IMR-90 (cell line): Measurements from ENCODE around the gene KAZALD1. TPM values are rescaled to one million over a fixed set of nuclear protein-coding genes. Genes with fewer than 3 reads are reported as not detected.

ENCODE experiments used
- ATAC-seq: fragments of 200-7000 bp; cut with Tn5 transposase; 2 replicates; pipeline ENCODE4 v1.9.1; 2020; ENCODE audit warnings: low read depth, mild to moderate bottlenecking, moderate library complexity
- BruUV-seq: library from RNA; stranded (reverse); fragments of 400-500 nt; replicated peaks from 2 replicates; lab custom pipeline; 2021; lab: Mats Ljungman, UMichigan
- CTCF ChIA-PET: fragments of 300-600 bp; formaldehyde crosslinking; extraction: SDS; loops from one replicate; lab custom pipeline; 2021; ENCODE audit warnings: antibody characterized with exemption; lab: Yijun Ruan, JAX
- POLR2A ChIA-PET: fragments of 300-600 bp; sonication (Branson Sonifier 250); formaldehyde crosslinking; loops from one replicate; lab custom pipeline; 2022; ENCODE audit warnings: antibody characterized with exemption; ENCODE audit not compliant: unreplicated experiment; lab: Charles Lee
- DNase-seq: peaks from one replicate; pipeline ENCODE4 v3.0.0; 2013
- H2AFZ ChIP-seq: replicated peaks from 2 replicates; pipeline ENCODE3; 2013; ENCODE audit warnings: low read length, mild to moderate bottlenecking; ENCODE audit not compliant: poor library complexity
- H2AK5ac ChIP-seq: 2 replicates; pipeline ENCODE4 v1.6.1; 2013; ENCODE audit warnings: low read depth, low read length, inconsistent platforms
- H2AK9ac ChIP-seq: replicated peaks from 2 replicates; pipeline ENCODE3; 2013; ENCODE audit warnings: mild to moderate bottlenecking, low read depth, low read length, moderate library complexity; ENCODE audit not compliant: poor library complexity
- H2BK120ac ChIP-seq: 2 replicates; pipeline ENCODE4 v1.6.1; 2013; ENCODE audit warnings: low read depth, low read length, inconsistent platforms
- H2BK15ac ChIP-seq: 3 replicates; pipeline ENCODE4 v1.6.1; 2013; ENCODE audit warnings: low read depth, low read length, inconsistent platforms
- H2BK20ac ChIP-seq: 2 replicates; pipeline ENCODE4 v1.6.1; 2013; ENCODE audit warnings: low read depth, mild to moderate bottlenecking, inconsistent platforms, low read length, moderate library complexity
- H2BK5ac ChIP-seq: 2 replicates; pipeline ENCODE4 v1.6.1; 2013; ENCODE audit warnings: mild to moderate bottlenecking, low read depth, low read length, inconsistent platforms; ENCODE audit not compliant: poor library complexity, severe bottlenecking
- H3K14ac ChIP-seq: replicated peaks from 2 replicates; pipeline ENCODE4 v1.6.1; 2013; ENCODE audit warnings: low read depth, low read length, inconsistent platforms
- H3K18ac ChIP-seq: 2 replicates; pipeline ENCODE4 v1.6.1; 2013; ENCODE audit warnings: low read depth, low read length, control low read depth
- H3K23ac ChIP-seq: 2 replicates; pipeline ENCODE4 v1.6.1; 2013; ENCODE audit warnings: low read depth, low read length, inconsistent platforms
- H3K27ac ChIP-seq: 2 replicates; pipeline ENCODE4 v1.5.1; 2013; ENCODE audit warnings: mild to moderate bottlenecking, control low read depth, low read length; ENCODE audit not compliant: insufficient read depth
- H3K27me3 ChIP-seq: 2 replicates; pipeline ENCODE4 v1.6.1; 2013; ENCODE audit warnings: low read length; ENCODE audit not compliant: control insufficient read depth, insufficient read depth
- H3K36me3 ChIP-seq: 2 replicates; pipeline ENCODE4 v1.6.1; 2013; ENCODE audit warnings: low read length, mixed read lengths; ENCODE audit not compliant: control insufficient read depth, insufficient read depth
- H3K4ac ChIP-seq: 2 replicates; pipeline ENCODE4 v1.6.1; 2013; ENCODE audit warnings: low read depth, low read length, inconsistent platforms
- H3K4me1 ChIP-seq: 2 replicates; pipeline ENCODE4 v1.6.1; 2013; ENCODE audit warnings: low read length, mixed read lengths; ENCODE audit not compliant: control insufficient read depth, insufficient read depth
- H3K4me2 ChIP-seq: 2 replicates; pipeline ENCODE4 v1.6.1; 2013; ENCODE audit warnings: low read depth, mild to moderate bottlenecking, control low read depth, low read length, moderate library complexity
- H3K4me3 ChIP-seq: 2 replicates; pipeline ENCODE4 v1.5.1; 2013; ENCODE audit warnings: low read depth, mild to moderate bottlenecking, control low read depth, low read length, moderate library complexity; ENCODE audit not compliant: insufficient read depth
- H3K56ac ChIP-seq: 2 replicates; pipeline ENCODE4 v1.6.1; 2013; ENCODE audit warnings: low read length, inconsistent platforms; ENCODE audit not compliant: insufficient read depth; ENCODE audit errors: extremely low read depth
- H3K79me1 ChIP-seq, 2 experiments: 2 replicates each; pipeline ENCODE4 v1.6.1; 2013; ENCODE audit warnings: low read length in 2 of 2, inconsistent platforms in 1 of 2, low read depth in 1 of 2
- H3K9ac ChIP-seq: 2 replicates; pipeline ENCODE4 v1.6.1; 2013; ENCODE audit warnings: low read depth, low read length, control low read depth
- H3K9me1 ChIP-seq: 2 replicates; pipeline ENCODE4 v1.6.1; 2013; ENCODE audit warnings: low read length, inconsistent platforms; ENCODE audit not compliant: insufficient read depth
- H3K9me3 ChIP-seq: 2 replicates; pipeline ENCODE4 v1.6.1; 2013; ENCODE audit warnings: low read length; ENCODE audit not compliant: control insufficient read depth, insufficient read depth
- H4K20me1 ChIP-seq: 2 replicates; pipeline ENCODE4 v1.6.1; 2013; ENCODE audit warnings: low read length, inconsistent platforms; ENCODE audit not compliant: insufficient read depth
- H4K5ac ChIP-seq: 2 replicates; pipeline ENCODE4 v1.6.1; 2013; ENCODE audit warnings: mild to moderate bottlenecking, low read depth, low read length, control low read depth
- H4K8ac ChIP-seq, 2 experiments: 2 replicates each; pipeline ENCODE4 v1.6.1; 2013; ENCODE audit warnings: low read depth in 2 of 2, low read length in 2 of 2, control low read depth in 1 of 2, inconsistent platforms in 1 of 2
- H4K91ac ChIP-seq: 2 replicates; pipeline ENCODE4 v1.6.1; 2013; ENCODE audit warnings: low read depth, low read length, inconsistent platforms; ENCODE audit not compliant: insufficient read depth
- CEBPB ChIP-seq: IDR thresholded peaks from 2 replicates; pipeline ENCODE4 v1.6.1; 2012; ENCODE audit warnings: low read depth, low read length, improper control_type of control experiment
- CHD1 ChIP-seq: IDR thresholded peaks from 2 replicates; pipeline ENCODE4 v1.6.1; 2012; ENCODE audit warnings: low read depth, low read length, improper control_type of control experiment
- FOS ChIP-seq: fragments of 150-350 bp; IDR thresholded peaks from 2 replicates; pipeline ENCODE4 v1.6.1; 2016; ENCODE audit warnings: low read depth, low read length
- MAFK ChIP-seq: IDR thresholded peaks from 2 replicates; pipeline ENCODE4 v1.6.1; 2012; ENCODE audit warnings: low read depth, low read length, improper control_type of control experiment
- MAZ ChIP-seq: IDR thresholded peaks from 2 replicates; pipeline ENCODE4 v1.6.1; 2012; ENCODE audit warnings: low read depth, mild to moderate bottlenecking, low read length, improper control_type of control experiment, moderate library complexity, borderline replicate concordance
- NFE2L2 ChIP-seq: fragments of 150-350 bp; IDR thresholded peaks from 2 replicates; pipeline ENCODE4 v1.6.1; 2016; ENCODE audit warnings: low read depth, mild to moderate bottlenecking, low read length
- POLR2A ChIP-seq: IDR thresholded peaks from 2 replicates; pipeline ENCODE4 v1.6.1; 2012; ENCODE audit warnings: mild to moderate bottlenecking, low read depth, low read length
- RCOR1 ChIP-seq: IDR thresholded peaks from 2 replicates; pipeline ENCODE4 v1.6.1; 2012; ENCODE audit warnings: mild to moderate bottlenecking, low read length, improper control_type of control experiment; ENCODE audit not compliant: insufficient replicate concordance
- RFX5 ChIP-seq: IDR thresholded peaks from 2 replicates; pipeline ENCODE4 v1.8.0; 2012; ENCODE audit warnings: low read depth, mild to moderate bottlenecking, low read length, moderate library complexity
- WGBS, 2 experiments: methylation state at CpG; one replicate each; pipeline versions ENCODE4 v1.1.5 to v1.1.7; 2013; ENCODE audit warnings: missing lambda C conversion rate in 2 of 2; ENCODE audit not compliant: insufficient read length in 1 of 2; ENCODE audit errors: extremely low coverage in 2 of 2; 5-methylcytosine and 5-hydroxymethylcytosine counted together
- dilution Hi-C: fragments of 300-500 bp; cut with HindIII; formaldehyde crosslinking; loops from one replicate; pipeline ENCODE4 v1.14.3; 2018; ENCODE audit warnings: low sequenced_read_pairs; ENCODE audit not compliant: unreplicated experiment
- in situ Hi-C: fragments of 300-500 bp; cut with MboI; formaldehyde crosslinking; loops from 3 replicates; pipeline ENCODE4 v1.14.3; 2019; ENCODE audit warnings: low sequenced_read_pairs, inconsistent platforms, mixed read lengths
- intact Hi-C: fragments of 100-400 bp; cut with micrococcal nuclease; formaldehyde crosslinking; loops from 2 replicates; pipeline ENCODE4 v1.10.0; 2022
- polyA plus RNA-seq, 3 experiments: library from polyadenylated mRNA; depleted of rRNA; stranded (reverse); fragments of >200 nt; gene quantifications; 2 replicates each; pipeline ENCODE4 v1.2.3, GENCODE V29; 2012; ENCODE audit warnings: low replicate concordance in 1 of 3
- total RNA-seq: library from RNA; depleted of rRNA; stranded (reverse); fragments of >200 nt; gene quantifications from 2 replicates; pipeline ENCODE4 v1.2.3, GENCODE V29; 2012
- TF ChIP-seq, protein P1 (sequence below): fragments of 150-350 bp; IDR thresholded peaks from 2 replicates; pipeline ENCODE4 v1.6.1; 2016; ENCODE audit warnings: low read depth, mild to moderate bottlenecking, low read length, moderate library complexity, borderline replicate concordance
- TF ChIP-seq, protein P2 (sequence below): conservative IDR thresholded peaks from 2 replicates; pipeline ENCODE4 v1.5.1; 2012; ENCODE audit warnings: mild to moderate bottlenecking, low read depth, low read length, improper control_type of control experiment
- TF ChIP-seq, protein P3 (sequence below): fragments of 150-350 bp; IDR thresholded peaks from 2 replicates; pipeline ENCODE4 v1.6.1; 2017; ENCODE audit warnings: mild to moderate bottlenecking, antibody characterized with exemption, low read length, low read depth

Gene KAZALD1
- total and polyA plus RNA-seq, 2 of the 4 experiments (the other 2 are of a cell fraction) = 9.1 to 18.6 TPM

DNA sequence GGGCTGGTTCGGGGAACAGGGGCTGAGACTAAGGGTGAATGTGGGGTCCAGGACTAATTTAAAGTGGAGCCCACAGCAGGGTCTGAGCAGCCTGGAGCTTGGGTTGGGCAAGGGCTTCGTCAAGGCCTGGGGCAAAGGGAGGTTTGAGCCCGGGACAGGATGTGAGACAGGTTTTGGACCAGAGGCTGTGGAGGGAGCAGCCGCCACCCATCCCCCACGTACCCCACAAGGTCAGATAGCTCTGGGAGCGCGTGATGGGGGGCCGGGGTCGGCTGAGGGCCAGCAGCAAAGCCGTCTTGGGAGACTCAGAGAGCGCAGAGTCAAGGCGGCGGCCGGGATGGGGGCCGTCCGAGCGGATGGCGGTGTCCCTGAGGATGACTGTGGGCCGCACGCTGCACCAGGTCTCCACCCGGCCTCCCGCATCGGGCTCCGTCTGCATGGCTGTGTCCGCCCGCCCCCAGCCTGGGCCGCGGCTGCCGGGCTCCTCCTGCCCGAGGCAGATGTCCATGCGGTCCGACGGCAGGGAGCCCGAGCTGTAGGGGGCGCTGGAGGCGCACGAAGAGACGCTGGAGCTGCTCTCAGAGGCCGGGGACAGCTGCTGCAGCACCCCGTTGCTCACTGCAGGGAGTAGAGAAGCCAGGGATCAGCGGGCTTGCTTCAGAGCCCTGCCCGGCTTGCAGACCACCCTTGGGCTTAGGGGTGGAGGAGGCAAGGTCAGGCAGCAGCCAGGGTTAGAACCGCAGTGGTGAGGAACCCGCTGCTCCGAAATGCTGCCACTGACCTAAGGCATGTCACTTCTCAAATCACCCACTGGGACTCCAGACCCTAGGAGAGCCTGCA is 43.0 kb upstream of the KAZALD1 start (continued):
- TF ChIP-seq CHD1 = no peak
- no peak for TF ChIP-seq MAFK

DNA sequence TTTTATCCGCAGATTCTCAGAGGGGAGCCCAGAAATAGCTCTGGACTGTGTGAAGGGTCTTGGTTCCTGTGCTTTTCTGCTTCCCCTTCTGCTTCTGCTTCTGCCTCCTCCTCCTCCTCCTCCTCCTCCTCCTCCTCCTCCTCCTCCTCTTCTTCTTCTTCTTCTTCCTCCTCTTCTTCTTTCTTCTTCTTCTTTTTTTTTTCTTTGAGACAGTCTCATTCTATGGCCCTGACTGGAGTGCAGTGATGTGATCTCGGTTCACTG is 42.4 kb upstream of the KAZALD1 start:
- no peak overlapping the region for H3K4ac ChIP-seq
- no peak overlapping the region for H2BK20ac ChIP-seq
- DNase-seq = no peak
- no peak overlapping the region for H4K8ac ChIP-seq
- H3K23ac ChIP-seq = no peak overlapping the region
- no TSS peak for BruUV-seq
- peaks cover 8% of the 10 kb centered on the region for H3K4me1 ChIP-seq
- no peak overlapping the region for H2AK9ac ChIP-seq
- WGBS, 2 experiments = no CpG with 5 or more reads among the region's 2 CpGs
- no peaks in the 10 kb centered on the region for H3K9me3 ChIP-seq
- H3K36me3 ChIP-seq = no peaks in the 10 kb centered on the region
- in situ Hi-C loops = no loop called here
- intact Hi-C loops = loop anchor here (2.0 to 10.0 kb wide), 2 partner anchors 47 to 455 kb away; no protein-coding TSS in a partner anchor
- no peak overlapping the region for H2BK15ac ChIP-seq
- H3K27me3 ChIP-seq = peaks cover 1% of the 10 kb centered on the region; the same call in 1 of the 2 replicates
- no peak overlapping the region for H3K27ac ChIP-seq
- H2AK5ac ChIP-seq = no peak overlapping the region
- H4K91ac ChIP-seq = no peak overlapping the region
- H3K9ac ChIP-seq = no peak overlapping the region
- no peaks in the 10 kb centered on the region for H4K20me1 ChIP-seq
- no peak overlapping the region for H2BK120ac ChIP-seq
- no peak overlapping the region for H3K14ac ChIP-seq
- CTCF ChIA-PET = interaction anchor here (0.7 to 6.8 kb wide), 11 partner anchors 11 to 123 kb away, joined by 3 to 48 read pairs (median 4); partner anchors contain the start of genes LZTS2, PDZD7 and SFXN3
- dilution Hi-C loops = no loop called here
- H4K5ac ChIP-seq = no peak overlapping the region
- H3K18ac ChIP-seq = no peak overlapping the region
- no peak overlapping the region for H2BK5ac ChIP-seq
- H3K4me3 ChIP-seq = no peak overlapping the region
- H3K56ac ChIP-seq = no peak overlapping the region
- H3K9me1 ChIP-seq = peaks cover 2% of the 10 kb centered on the region; the same call in 1 of the 2 replicates
- POLR2A ChIA-PET = no interaction called here
- H3K4me2 ChIP-seq = no peak overlapping the region
- H2AFZ ChIP-seq = peak overlapping the region; percentile 79
- H3K79me1 ChIP-seq = 0 out of 4 replicates have a peak, but pooled peaks cover 0 to 7% of the 10 kb centered on the region in 2 experiments
- no peak for ATAC-seq
- TF ChIP-seq POLR2A (no peak), MAFK (no peak), RCOR1 (no peak), CHD1 (no peak), MAZ (no peak), CEBPB (no peak), NFE2L2 (no peak), RFX5 (no peak), FOS (no peak)
- TF ChIP-seq, protein P1, sequence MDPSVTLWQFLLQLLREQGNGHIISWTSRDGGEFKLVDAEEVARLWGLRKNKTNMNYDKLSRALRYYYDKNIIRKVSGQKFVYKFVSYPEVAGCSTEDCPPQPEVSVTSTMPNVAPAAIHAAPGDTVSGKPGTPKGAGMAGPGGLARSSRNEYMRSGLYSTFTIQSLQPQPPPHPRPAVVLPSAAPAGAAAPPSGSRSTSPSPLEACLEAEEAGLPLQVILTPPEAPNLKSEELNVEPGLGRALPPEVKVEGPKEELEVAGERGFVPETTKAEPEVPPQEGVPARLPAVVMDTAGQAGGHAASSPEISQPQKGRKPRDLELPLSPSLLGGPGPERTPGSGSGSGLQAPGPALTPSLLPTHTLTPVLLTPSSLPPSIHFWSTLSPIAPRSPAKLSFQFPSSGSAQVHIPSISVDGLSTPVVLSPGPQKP = no peak
- TF ChIP-seq, protein P2, sequence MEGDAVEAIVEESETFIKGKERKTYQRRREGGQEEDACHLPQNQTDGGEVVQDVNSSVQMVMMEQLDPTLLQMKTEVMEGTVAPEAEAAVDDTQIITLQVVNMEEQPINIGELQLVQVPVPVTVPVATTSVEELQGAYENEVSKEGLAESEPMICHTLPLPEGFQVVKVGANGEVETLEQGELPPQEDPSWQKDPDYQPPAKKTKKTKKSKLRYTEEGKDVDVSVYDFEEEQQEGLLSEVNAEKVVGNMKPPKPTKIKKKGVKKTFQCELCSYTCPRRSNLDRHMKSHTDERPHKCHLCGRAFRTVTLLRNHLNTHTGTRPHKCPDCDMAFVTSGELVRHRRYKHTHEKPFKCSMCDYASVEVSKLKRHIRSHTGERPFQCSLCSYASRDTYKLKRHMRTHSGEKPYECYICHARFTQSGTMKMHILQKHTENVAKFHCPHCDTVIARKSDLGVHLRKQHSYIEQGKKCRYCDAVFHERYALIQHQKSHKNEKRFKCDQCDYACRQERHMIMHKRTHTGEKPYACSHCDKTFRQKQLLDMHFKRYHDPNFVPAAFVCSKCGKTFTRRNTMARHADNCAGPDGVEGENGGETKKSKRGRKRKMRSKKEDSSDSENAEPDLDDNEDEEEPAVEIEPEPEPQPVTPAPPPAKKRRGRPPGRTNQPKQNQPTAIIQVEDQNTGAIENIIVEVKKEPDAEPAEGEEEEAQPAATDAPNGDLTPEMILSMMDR = no peak
- TF ChIP-seq, protein P3, sequence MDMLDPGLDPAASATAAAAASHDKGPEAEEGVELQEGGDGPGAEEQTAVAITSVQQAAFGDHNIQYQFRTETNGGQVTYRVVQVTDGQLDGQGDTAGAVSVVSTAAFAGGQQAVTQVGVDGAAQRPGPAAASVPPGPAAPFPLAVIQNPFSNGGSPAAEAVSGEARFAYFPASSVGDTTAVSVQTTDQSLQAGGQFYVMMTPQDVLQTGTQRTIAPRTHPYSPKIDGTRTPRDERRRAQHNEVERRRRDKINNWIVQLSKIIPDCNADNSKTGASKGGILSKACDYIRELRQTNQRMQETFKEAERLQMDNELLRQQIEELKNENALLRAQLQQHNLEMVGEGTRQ = no peak
